Amygdala (tissue), 56 donors: ENCODE measurements around the gene TAS2R16.
"Not testable (repeated sequence)": the region's sequence is repeated elsewhere in the genome, so short reads cannot be mapped to it uniquely, and the experiment has no call there.

Source experiments
- DNase-seq, 56 donors: peaks; one replicate each; lab custom pipeline; 2025; lab: John Stamatoyannopoulos, UW

TAS2R16 gene

GRCh38 chr7:122974229-122974628 lies 21.3 kb downstream of the TAS2R16 start:
- no peak for DNase-seq

GRCh38 chr7:122972056-122972455 lies 23.4 kb downstream of the TAS2R16 start:
- DNase-seq, result no peak

DNA sequence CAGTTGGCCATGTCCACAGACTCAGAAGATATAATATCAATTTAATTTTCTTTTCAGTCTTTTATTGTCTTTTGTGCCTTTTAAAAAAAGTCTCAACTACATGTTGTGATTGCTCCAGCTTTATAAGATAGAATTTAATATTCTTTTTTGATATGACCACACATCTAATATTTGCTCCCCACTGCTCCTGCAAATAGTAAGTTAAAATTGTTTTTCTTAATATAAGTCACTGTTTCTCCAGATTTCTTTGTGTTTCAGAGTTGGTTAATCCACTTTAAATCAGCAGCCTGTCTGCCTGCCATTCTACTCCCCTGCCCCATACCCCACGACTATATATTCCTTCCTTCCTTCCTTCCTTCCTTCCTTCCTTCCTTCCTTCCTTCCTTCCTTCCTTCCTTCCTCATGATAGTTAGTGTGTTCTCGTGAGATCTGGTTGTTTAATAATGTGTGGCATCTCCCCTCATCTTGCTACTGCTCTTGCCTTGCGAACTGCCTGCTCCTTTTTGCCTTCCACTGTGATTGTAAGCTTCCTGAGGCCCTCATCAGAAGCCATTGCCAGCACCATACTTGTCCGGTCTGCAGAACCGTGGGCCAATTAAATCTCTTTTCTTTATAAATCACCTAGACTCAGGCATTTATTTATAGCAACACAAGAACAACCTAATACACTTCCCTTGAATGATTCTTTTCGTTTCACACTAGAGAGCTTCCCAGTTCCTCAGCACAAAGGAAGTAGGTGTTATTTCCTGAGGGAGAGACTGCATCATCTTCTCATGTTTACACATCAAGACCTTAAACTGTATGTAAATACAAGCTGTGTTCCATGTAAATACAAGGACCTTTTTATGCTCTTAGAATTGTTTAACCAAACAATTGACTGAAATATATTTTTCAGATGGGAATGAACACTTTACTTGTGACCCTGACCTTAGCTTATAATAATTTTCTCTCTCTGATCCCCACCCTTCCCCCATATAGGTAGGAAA lies 24.5 kb downstream of the TAS2R16 start:
- no peak for DNase-seq

- no peak for DNase-seq
These were observed 27.1 kb downstream of the TAS2R16 start for GRCh38 chr7:122968389-122968788.

DNA sequence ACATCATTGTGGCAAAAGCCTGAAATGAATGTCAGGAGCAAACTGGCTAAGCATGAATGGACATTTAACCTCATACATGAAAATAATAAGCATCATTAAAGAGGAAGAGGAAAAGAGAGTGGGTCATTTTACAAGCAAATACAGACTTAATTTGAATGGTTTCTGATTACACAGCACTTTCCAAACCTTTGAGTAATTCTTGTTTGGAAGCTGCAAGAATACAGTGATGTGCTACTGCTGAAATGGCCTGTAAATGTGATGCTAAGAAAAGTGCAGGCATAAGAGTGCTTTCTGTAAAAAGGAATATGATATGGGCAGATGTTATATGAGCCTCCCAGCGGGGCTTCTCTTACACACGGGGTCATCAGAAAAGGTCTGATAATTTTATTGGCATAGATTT lies 30.2 kb downstream of the TAS2R16 start:
- no peak for DNase-seq

- DNase-seq, result not testable (repeated sequence)
These were observed 41.8 kb downstream of the TAS2R16 start for GRCh38 chr7:122953678-122954077.

DNA sequence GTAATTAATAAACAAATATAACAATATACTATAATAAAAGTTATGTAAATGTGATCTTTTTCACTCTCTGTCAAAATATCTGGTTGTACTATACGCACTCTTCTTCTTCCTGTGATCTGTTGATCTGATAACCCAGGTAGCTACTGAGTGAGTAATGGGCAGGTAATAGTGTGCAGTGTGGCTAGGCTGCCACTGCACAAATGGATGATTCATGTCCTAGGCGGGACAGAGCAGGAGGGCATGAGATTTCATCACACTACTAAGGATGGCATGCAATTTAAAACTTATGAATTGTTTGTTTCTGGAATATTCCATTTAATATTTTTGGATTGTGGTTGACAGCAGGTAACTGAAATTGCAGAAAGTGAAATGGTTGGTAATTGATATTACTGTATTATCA lies 44.5 kb downstream of the TAS2R16 start:
- no peak for DNase-seq

GRCh38 chr7:122949186-122949585 lies 46.3 kb downstream of the TAS2R16 start:
- no peak for DNase-seq
